ENCODE results near the gene NGFR. TPM values are rescaled to one million over a fixed set of nuclear protein-coding genes. Genes with fewer than 3 reads are reported as not detected.

NGFR gene
- total RNA-seq, 2 donors from 2014 or later = 0.26 TPM; not detected in 1

DNA sequence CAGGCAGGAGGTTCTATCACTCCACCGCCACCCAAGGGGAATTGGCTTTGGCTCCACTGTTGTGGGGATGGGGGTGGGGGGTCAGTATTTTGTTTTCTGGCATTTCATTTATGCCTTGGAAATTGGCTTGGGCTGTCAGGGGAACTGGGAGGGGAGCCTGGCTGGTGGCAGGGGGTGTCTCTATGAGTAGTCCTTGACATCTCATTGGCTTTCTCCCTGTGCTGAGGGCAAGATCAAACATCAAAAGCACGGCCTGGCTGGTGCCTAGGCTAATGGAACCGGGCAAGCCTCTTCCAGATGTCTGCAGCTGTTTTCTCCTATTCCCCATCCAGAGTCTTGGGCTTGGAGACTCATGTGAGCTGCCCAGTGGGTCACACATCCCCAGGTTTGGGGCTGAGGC lies 17.4 kb upstream of the NGFR start:
- no peak overlapping the region for H3K27ac Mint-ChIP-seq
- no peak for ATAC-seq
- peaks cover 25 to 38% of the 10 kb centered on the region in 2 donors for H3K27me3 Mint-ChIP-seq
- H3K4me1 Mint-ChIP-seq (ENCODE audit: low read depth in 2 of 2) = no peaks in the 10 kb centered on the region
- no peak for DNase-seq (ENCODE audit: low spot score)
- no peak overlapping the region for H3K4me3 Mint-ChIP-seq
- peaks cover 3% of the 10 kb centered on the region for H3K9me3 Mint-ChIP-seq
- H3K36me3 Mint-ChIP-seq = peaks cover 5% of the 10 kb centered on the region

- Mint-ChIP-seq H3K27ac (no peak overlapping the region), H3K4me1 (ENCODE audit: low read depth in 2 of 2) (no peaks in the 10 kb centered on the region), H3K4me3 (no peak overlapping the region), H3K9me3 (no peaks in the 10 kb centered on the region), H3K27me3 (peaks cover 44 to 47% of the 10 kb centered on the region in 2 donors), H3K36me3 (no peaks in the 10 kb centered on the region)
- ATAC-seq (no peak), DNase-seq (ENCODE audit: low spot score) (no peak)
These were observed 14.1 kb upstream of the NGFR start for GRCh38 chr17:49480836-49481615.

DNA sequence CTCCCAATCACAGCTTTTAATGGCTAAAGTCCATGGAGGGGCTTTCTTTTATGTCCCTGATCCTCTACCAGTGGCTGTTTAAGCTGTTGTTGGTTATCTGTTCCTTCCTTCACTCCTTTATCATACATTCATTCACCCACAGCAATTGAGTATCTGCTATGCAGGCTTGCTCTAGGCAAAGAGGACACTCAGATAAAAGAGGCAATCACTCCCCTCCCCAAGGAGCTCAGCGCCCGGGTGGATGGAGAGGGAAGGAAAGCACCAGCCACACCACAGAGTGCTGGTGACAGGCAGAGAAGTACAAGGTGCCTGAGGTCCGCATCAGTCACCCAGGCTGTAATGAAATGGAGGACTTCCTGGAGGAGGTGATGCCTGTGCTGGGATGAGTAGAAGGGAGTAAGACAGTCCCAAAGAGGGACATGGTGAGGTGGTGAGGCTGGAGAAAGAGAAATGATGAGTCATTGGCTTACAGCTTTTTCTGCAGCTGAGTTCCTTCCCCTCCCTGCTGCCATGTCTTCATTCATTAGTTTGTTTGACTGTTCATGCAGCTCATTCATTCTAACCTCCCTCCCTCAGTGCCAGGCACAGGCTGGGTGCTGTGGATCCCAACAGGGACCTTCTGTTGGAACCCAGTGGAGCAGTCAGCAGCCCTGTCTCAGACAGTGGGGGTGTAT lies 12.8 kb upstream of the NGFR start:
- Mint-ChIP-seq H3K27me3 (peaks cover 38 to 46% of the 10 kb centered on the region in 2 donors), H3K4me3 (no peak overlapping the region), H3K27ac (no peak overlapping the region), H3K4me1 (ENCODE audit: low read depth in 2 of 2) (peaks cover 0 to 3% of the 10 kb centered on the region in 2 donors), H3K36me3 (no peaks in the 10 kb centered on the region), H3K9me3 (no peaks in the 10 kb centered on the region)
- no peak for ATAC-seq
- no peak for DNase-seq (ENCODE audit: low spot score)

- Mint-ChIP-seq H3K27ac (no peak overlapping the region), H3K4me3 (no peak overlapping the region), H3K36me3 (no peaks in the 10 kb centered on the region), H3K4me1 (ENCODE audit: low read depth in 2 of 2) (peaks cover 0 to 3% of the 10 kb centered on the region in 2 donors), H3K27me3 (peaks cover 28 to 42% of the 10 kb centered on the region in 2 donors), H3K9me3 (no peaks in the 10 kb centered on the region)
- DNase-seq (ENCODE audit: low spot score) (no peak), ATAC-seq (no peak)
These were observed 11.2 kb upstream of the NGFR start for GRCh38 chr17:49483599-49484509.

- DNase-seq (ENCODE audit: low spot score) (no peak), ATAC-seq (no peak)
- Mint-ChIP-seq H3K4me1 (ENCODE audit: low read depth in 2 of 2) (peaks cover 0 to 3% of the 10 kb centered on the region in 2 donors), H3K4me3 (no peak overlapping the region), H3K27ac (no peak overlapping the region), H3K27me3 (peaks cover 26 to 39% of the 10 kb centered on the region in 2 donors), H3K9me3 (no peaks in the 10 kb centered on the region), H3K36me3 (no peaks in the 10 kb centered on the region)
These were observed 10.5 kb upstream of the NGFR start for GRCh38 chr17:49484588-49484987.

GRCh38 chr17:49486012-49486641 lies 9.0 kb upstream of the NGFR start:
- Mint-ChIP-seq H3K27me3 (peaks cover 26 to 34% of the 10 kb centered on the region in 2 donors), H3K4me3 (no peak overlapping the region), H3K9me3 (no peaks in the 10 kb centered on the region), H3K27ac (no peak overlapping the region), H3K4me1 (ENCODE audit: low read depth in 2 of 2) (peaks cover 0 to 3% of the 10 kb centered on the region in 2 donors), H3K36me3 (no peaks in the 10 kb centered on the region)
- no peak for DNase-seq (ENCODE audit: low spot score)
- no peak for ATAC-seq

GRCh38 chr17:49487183-49487582 lies 7.9 kb upstream of the NGFR start:
- peaks cover 31 to 34% of the 10 kb centered on the region in 2 donors for H3K27me3 Mint-ChIP-seq
- no peak overlapping the region for H3K27ac Mint-ChIP-seq
- H3K4me3 Mint-ChIP-seq = no peak overlapping the region
- DNase-seq (ENCODE audit: low spot score) (no peak), ATAC-seq (no peak)
- no peaks in the 10 kb centered on the region for H3K9me3 Mint-ChIP-seq
- H3K36me3 Mint-ChIP-seq = no peaks in the 10 kb centered on the region
- H3K4me1 Mint-ChIP-seq (ENCODE audit: low read depth in 2 of 2) = peaks cover 0 to 3% of the 10 kb centered on the region in 2 donors

GRCh38 chr17:49488612-49489011 lies 6.5 kb upstream of the NGFR start:
- no peak for ATAC-seq
- H3K9me3 Mint-ChIP-seq = no peaks in the 10 kb centered on the region
- DNase-seq (ENCODE audit: low spot score) = no peak
- H3K4me1 Mint-ChIP-seq (ENCODE audit: low read depth in 2 of 2) = peaks cover 0 to 3% of the 10 kb centered on the region in 2 donors
- H3K36me3 Mint-ChIP-seq = no peaks in the 10 kb centered on the region
- no peak overlapping the region for H3K4me3 Mint-ChIP-seq
- H3K27ac Mint-ChIP-seq = no peak overlapping the region
- peaks cover 26 to 31% of the 10 kb centered on the region in 2 donors for H3K27me3 Mint-ChIP-seq

GRCh38 chr17:49489348-49489747 lies 5.7 kb upstream of the NGFR start:
- H3K27me3 Mint-ChIP-seq = peaks cover 24 to 26% of the 10 kb centered on the region in 2 donors
- no peak overlapping the region for H3K27ac Mint-ChIP-seq
- peaks cover 3 to 5% of the 10 kb centered on the region in 2 donors for H3K4me1 Mint-ChIP-seq (ENCODE audit: low read depth in 2 of 2)
- ATAC-seq = no peak
- no peaks in the 10 kb centered on the region for H3K9me3 Mint-ChIP-seq
- H3K36me3 Mint-ChIP-seq = no peaks in the 10 kb centered on the region
- DNase-seq (ENCODE audit: low spot score) = no peak
- no peak overlapping the region for H3K4me3 Mint-ChIP-seq

DNA sequence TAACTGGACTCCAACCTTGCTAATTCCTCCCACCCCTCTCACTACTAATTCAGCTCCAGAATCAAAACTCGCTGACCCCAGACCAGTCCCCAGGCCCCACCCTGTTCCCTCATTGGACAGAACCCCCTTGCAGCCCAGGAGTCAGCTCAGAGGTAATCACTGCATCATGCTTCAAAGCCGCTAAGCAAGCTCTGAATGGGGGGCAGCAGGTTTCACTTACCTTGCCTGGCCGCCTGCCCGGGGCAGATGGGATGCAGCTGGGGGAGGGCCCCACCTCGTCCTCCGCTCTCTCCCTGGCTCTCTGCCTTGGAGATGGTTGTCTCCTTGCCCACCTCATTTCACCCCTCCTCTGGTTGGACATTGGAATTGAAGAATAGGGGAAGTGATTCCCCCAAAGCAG lies 4.8 kb upstream of the NGFR start:
- DNase-seq (ENCODE audit: low spot score) = no peak

DNA sequence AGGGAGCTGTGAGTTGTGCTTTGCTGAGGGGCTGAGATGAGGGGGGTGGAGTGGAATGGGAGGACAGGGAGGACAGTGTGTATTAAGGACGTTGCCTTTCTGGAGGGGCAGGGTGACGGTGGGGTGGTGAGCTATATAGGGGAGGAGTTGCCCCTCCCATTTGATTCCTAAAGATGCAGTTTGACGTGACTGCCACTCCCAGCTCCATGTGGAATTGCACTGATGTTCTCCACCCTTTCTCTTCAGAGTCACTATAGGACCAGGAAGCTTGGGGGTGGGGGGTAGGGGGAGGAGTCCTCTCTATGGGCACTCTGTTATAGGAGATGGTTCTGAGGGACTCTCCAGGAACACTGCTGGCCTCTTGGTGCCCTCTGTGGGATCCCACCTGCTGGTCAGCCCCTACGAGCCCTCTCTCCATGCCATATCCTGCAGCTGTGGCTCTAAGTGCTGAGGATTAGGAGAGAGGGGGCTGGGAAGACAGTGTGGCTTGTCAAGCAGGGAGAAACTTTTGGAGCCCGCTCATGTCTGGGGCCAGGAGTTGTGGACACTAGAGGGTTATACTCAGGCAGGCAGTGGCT lies 3.8 kb upstream of the NGFR start:
- DNase-seq (ENCODE audit: low spot score) (no peak), ATAC-seq (no peak)
- Mint-ChIP-seq H3K36me3 (no peaks in the 10 kb centered on the region), H3K27me3 (peaks cover 12 to 14% of the 10 kb centered on the region in 2 donors), H3K27ac (no peak overlapping the region), H3K4me1 (ENCODE audit: low read depth in 2 of 2) (peaks cover 10 to 17% of the 10 kb centered on the region in 2 donors), H3K4me3 (no peak overlapping the region), H3K9me3 (no peaks in the 10 kb centered on the region)

More for the DNA sequence above, 4.8 kb upstream of the NGFR start:
- H3K9me3 Mint-ChIP-seq = no peaks in the 10 kb centered on the region
- no peak for ATAC-seq
- no peak overlapping the region for H3K27ac Mint-ChIP-seq
- peaks cover 16 to 17% of the 10 kb centered on the region in 2 donors for H3K27me3 Mint-ChIP-seq
- H3K4me1 Mint-ChIP-seq (ENCODE audit: low read depth in 2 of 2) = peaks cover 10% of the 10 kb centered on the region in 2 donors
- no peaks in the 10 kb centered on the region for H3K36me3 Mint-ChIP-seq
- H3K4me3 Mint-ChIP-seq = no peak overlapping the region

DNA sequence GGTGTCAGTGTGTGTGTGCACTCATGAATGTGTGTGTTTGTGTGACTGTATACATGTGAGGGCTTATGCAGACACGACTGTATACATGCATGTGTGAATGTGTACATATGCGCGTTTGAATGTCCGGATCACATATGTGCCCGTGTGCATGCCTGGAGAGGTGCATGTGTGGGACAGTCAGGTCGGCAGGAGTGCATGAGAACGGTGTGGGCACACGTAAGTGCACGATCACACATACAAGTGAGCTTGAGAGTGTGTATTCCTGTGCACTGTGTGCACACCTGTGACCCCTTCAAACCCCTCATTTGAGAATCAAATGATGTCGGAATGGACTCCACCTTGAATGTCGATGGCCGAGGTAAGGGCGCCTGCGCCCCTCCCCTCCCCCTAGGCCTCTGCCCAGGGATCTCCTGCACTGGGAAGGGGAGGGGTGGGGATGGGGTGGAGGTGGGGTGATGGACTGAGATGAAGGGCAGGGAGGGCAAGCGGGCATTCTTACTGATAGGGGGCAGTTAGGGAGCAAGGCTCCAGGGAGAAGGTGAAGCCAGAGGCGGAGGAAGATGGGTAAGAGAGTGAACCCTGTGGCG lies 601 bp upstream of the NGFR start:
- H3K4me1 Mint-ChIP-seq (ENCODE audit: low read depth in 2 of 2) = peaks cover 14 to 18% of the 10 kb centered on the region in 2 donors
- ATAC-seq (peak in 1 of 2 donors; percentile 1), DNase-seq (ENCODE audit: low spot score) (no peak)
- H3K27ac Mint-ChIP-seq = peak overlapping the region in 1 of 2 donors; percentile 8
- no peaks in the 10 kb centered on the region for H3K36me3 Mint-ChIP-seq
- no peaks in the 10 kb centered on the region for H3K9me3 Mint-ChIP-seq
- H3K4me3 Mint-ChIP-seq = peak overlapping the region; percentile 80
- H3K27me3 Mint-ChIP-seq = peaks cover 16 to 27% of the 10 kb centered on the region in 2 donors

- Mint-ChIP-seq H3K27me3 (peaks cover 22 to 37% of the 10 kb centered on the region in 2 donors), H3K9me3 (no peaks in the 10 kb centered on the region), H3K27ac (no peak overlapping the region), H3K4me3 (peak overlapping the region; percentile 80), H3K36me3 (no peaks in the 10 kb centered on the region), H3K4me1 (ENCODE audit: low read depth in 2 of 2) (peaks cover 14 to 18% of the 10 kb centered on the region in 2 donors)
- DNase-seq (ENCODE audit: low spot score) (no peak), ATAC-seq (no peak)
These were observed 719 bp downstream of the NGFR start for GRCh38 chr17:49495842-49496182.
